PC-9 (cell line): ENCODE data around the gene GNAQ.

Experiments used
- CTCF ChIP-seq: fragments of 200-600 bp; sonication (generic); conservative IDR thresholded peaks from 2 replicates; pipeline ENCODE4 v1.6.1; 2017; ENCODE audit warnings: mixed run types, antibody characterized with exemption, mild to moderate bottlenecking, moderate library complexity
- EZH2 ChIP-seq: fragments of 200-600 bp; sonication (generic); IDR thresholded peaks from 2 replicates; pipeline ENCODE4 v1.8.0; 2017; ENCODE audit warnings: antibody characterized with exemption, low read depth

GRCh38 chr9:77810047-77810446 lies 221.6 kb downstream of the GNAQ start:
- TF ChIP-seq CTCF = no peak
- no peak for TF ChIP-seq EZH2
